Keratinocyte (primary cell): ENCODE data around the gene CYFIP1. TPM values are rescaled to one million over a fixed set of nuclear protein-coding genes. Genes with fewer than 3 reads are reported as not detected.

Source experiments
- DNase-seq: peaks from one replicate; pipeline ENCODE4 v3.0.0-alpha.2; 2011; ENCODE audit warnings: low read depth, missing footprints, low spot score
- FAIRE-seq: peaks from 2 replicates; lab custom pipeline; 2011; peaks lifted over from hg19 to GRCh38; lab: Jason Lieb, UNC
- H2AFZ ChIP-seq: 2 replicates; pipeline ENCODE4 v1.6.0; 2012; ENCODE audit warnings: low read length, control low read depth, inconsistent platforms; ENCODE audit not compliant: control insufficient read depth
- H3K27ac ChIP-seq: 2 replicates; pipeline ENCODE4 v1.5.1; 2011; ENCODE audit warnings: low read length; ENCODE audit not compliant: control insufficient read depth, insufficient read depth
- H3K27me3 ChIP-seq: 3 replicates; pipeline ENCODE4 v1.6.0; 2011; ENCODE audit warnings: low read length; ENCODE audit not compliant: control insufficient read depth, insufficient read depth; ENCODE audit errors: extremely low read depth
- H3K36me3 ChIP-seq, 2 experiments: 2 replicates in 1 of 2; 3 replicates in 1 of 2; pipeline ENCODE4 v1.5.1; 2011; ENCODE audit warnings: low read length in 2 of 2, mild to moderate bottlenecking in 1 of 2; ENCODE audit not compliant: control insufficient read depth in 2 of 2, insufficient read depth in 2 of 2; ENCODE audit errors: extremely low read depth in 1 of 2
- H3K4me1 ChIP-seq: 3 replicates; pipeline ENCODE4 v1.5.1; 2011; ENCODE audit warnings: low read length; ENCODE audit not compliant: control insufficient read depth, insufficient read depth; ENCODE audit errors: extremely low read depth
- H3K4me2 ChIP-seq: 3 replicates; pipeline ENCODE4 v1.6.0; 2011; ENCODE audit warnings: low read depth, low read length; ENCODE audit not compliant: control insufficient read depth, insufficient read depth; ENCODE audit errors: extremely low read depth
- H3K4me3 ChIP-seq, 3 experiments: fragments of 200-600 bp in 1 of 3; sonication (generic) in 1 of 3; 2 replicates in 2 of 3; 3 replicates in 1 of 3; pipeline ENCODE4 v1.5.1; 2011 to 2016; ENCODE audit warnings: low read length in 3 of 3, mild to moderate bottlenecking in 3 of 3, control low read depth in 2 of 3, inconsistent platforms in 1 of 3, low read depth in 1 of 3, mixed read lengths in 1 of 3, mixed run types in 1 of 3, moderate library complexity in 1 of 3; ENCODE audit not compliant: control insufficient read depth in 2 of 3, insufficient read depth in 2 of 3; ENCODE audit errors: extremely low read depth in 1 of 3
- H3K79me2 ChIP-seq: 2 replicates; pipeline ENCODE4 v1.6.0; 2012; ENCODE audit warnings: low read length; ENCODE audit not compliant: control insufficient read depth, insufficient read depth
- H3K9ac ChIP-seq: 3 replicates; pipeline ENCODE4 v1.6.0; 2011; ENCODE audit warnings: low read length; ENCODE audit not compliant: control insufficient read depth, insufficient read depth; ENCODE audit errors: extremely low read depth
- H3K9me1 ChIP-seq: 3 replicates; pipeline ENCODE4 v1.6.0; 2011; ENCODE audit warnings: low read length; ENCODE audit not compliant: control insufficient read depth, insufficient read depth; ENCODE audit errors: extremely low read depth
- H3K9me3 ChIP-seq: 2 replicates; pipeline ENCODE4 v1.5.1; 2012; ENCODE audit warnings: low read depth, low read length; ENCODE audit not compliant: control insufficient read depth
- H4K20me1 ChIP-seq: 3 replicates; pipeline ENCODE4 v1.6.0; 2011; ENCODE audit warnings: low read length; ENCODE audit not compliant: control insufficient read depth, insufficient read depth; ENCODE audit errors: extremely low read depth
- CTCF ChIP-seq, 3 experiments: IDR thresholded peaks in 1 of 3; conservative IDR thresholded peaks in 1 of 3; optimal IDR thresholded peaks in 1 of 3; 2 replicates in 2 of 3; 3 replicates in 1 of 3; pipeline versions ENCODE3 to v1.5.1; 2011; ENCODE audit warnings: low read length in 3 of 3, mild to moderate bottlenecking in 3 of 3, moderate library complexity in 2 of 3, control low read depth in 1 of 3, inconsistent platforms in 1 of 3; ENCODE audit not compliant: insufficient read depth in 2 of 3; ENCODE audit errors: extremely low read depth in 1 of 3
- EZH2 ChIP-seq: IDR thresholded peaks from one replicate; pipeline ENCODE4 v1.6.1; 2012; ENCODE audit warnings: inconsistent platforms, mild to moderate bottlenecking, low read length, moderate library complexity
- dilution Hi-C: fragments of 300-500 bp; cut with MboI; formaldehyde crosslinking; loops from one replicate; pipeline ENCODE4 v1.7.0; 2020; ENCODE audit warnings: low sequenced_read_pairs; ENCODE audit not compliant: extremely low pct_ligation_motif_present
- polyA plus RNA-seq, 5 experiments: library from polyadenylated mRNA; depleted of rRNA in 3 of 5; stranded (reverse) in 3 of 5; stranded (forward) in 1 of 5; unstranded in 1 of 5; fragments of >200 nt; gene quantifications; 1 replicate in 1 of 5; 2 replicates in 3 of 5; 3 replicates in 1 of 5; pipeline versions ENCODE4 v1.2.1 to v1.2.3, GENCODE V29; 2011 to 2012; ENCODE audit warnings: missing spikeins in 2 of 5, low read depth in 1 of 5, low replicate concordance in 1 of 5

CYFIP1 gene
- polyA plus RNA-seq, 1 donor (not counting 4 experiments of a cell fraction or from before 2014, with no cell fraction given) = 72.3 TPM

GRCh38 chr15:22949074-22949547 lies 31.1 kb downstream of the CYFIP1 start:
- TF ChIP-seq CTCF (optimal IDR thresholded peaks at IDR 0.05 in 1 of 3, IDR thresholded peaks at IDR 0.05 in 1 of 3, conservative IDR thresholded peaks at IDR 0.05 in 1 of 3; ENCODE audit: extremely low read depth in 1 of 3, insufficient read depth in 2 of 3, low read length in 3 of 3) (no peak), EZH2 (no peak)
- Histone ChIP-seq H4K20me1 (peaks cover 7% of the 10 kb centered on the region), H3K27ac (no peak overlapping the region), H3K9me3 (no peaks in the 10 kb centered on the region), H3K4me2 (no peak overlapping the region), H3K9me1 (no peaks in the 10 kb centered on the region), H3K9ac (no peak overlapping the region), H3K27me3 (no peaks in the 10 kb centered on the region), H3K79me2 (peaks cover 70% of the 10 kb centered on the region), H3K4me1 (peaks cover 11% of the 10 kb centered on the region), H3K4me3 (no peak overlapping the region), H2AFZ (no peak overlapping the region), H3K36me3 (peaks cover 1 to 3% of the 10 kb centered on the region in 2 experiments)
- FAIRE-seq (no peak), DNase-seq (no peak)
- dilution Hi-C loops = no loop called here

DNA sequence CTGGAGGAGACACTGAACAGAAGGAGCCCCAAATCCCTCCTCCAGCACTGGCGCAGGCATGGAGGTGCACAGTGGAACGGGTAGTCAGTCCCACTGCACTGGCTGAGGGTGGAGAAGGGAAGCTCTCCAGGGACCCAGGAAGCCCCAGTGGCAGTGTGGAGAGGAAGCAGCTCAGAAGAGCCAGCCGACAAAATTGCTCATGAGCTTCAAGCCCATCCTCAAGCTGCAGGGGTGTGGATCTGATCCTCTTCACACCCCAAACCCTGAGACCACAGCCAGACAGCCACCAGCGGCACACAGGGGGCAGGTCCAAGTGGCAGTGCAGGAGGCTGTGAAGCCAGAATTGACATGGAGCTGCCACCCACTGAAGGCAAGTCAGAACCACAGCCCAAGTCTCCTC lies 32.1 kb downstream of the CYFIP1 start:
- peaks cover 61% of the 10 kb centered on the region for H3K79me2 ChIP-seq
- peaks cover 3 to 4% of the 10 kb centered on the region in 2 experiments for H3K36me3 ChIP-seq
- no peak overlapping the region for H3K27ac ChIP-seq
- FAIRE-seq (no peak), DNase-seq (no peak)
- H3K27me3 ChIP-seq = no peaks in the 10 kb centered on the region
- no peak for TF ChIP-seq CTCF (optimal IDR thresholded peaks at IDR 0.05 in 1 of 3, IDR thresholded peaks at IDR 0.05 in 1 of 3, conservative IDR thresholded peaks at IDR 0.05 in 1 of 3; ENCODE audit: extremely low read depth in 1 of 3, insufficient read depth in 2 of 3, low read length in 3 of 3)
- TF ChIP-seq EZH2 = no peak
- dilution Hi-C loops = no loop called here
- H2AFZ ChIP-seq = no peak overlapping the region
- H3K9ac ChIP-seq = no peak overlapping the region
- peaks cover 7% of the 10 kb centered on the region for H4K20me1 ChIP-seq
- H3K4me3 ChIP-seq = no peak overlapping the region
- H3K4me1 ChIP-seq = peaks cover 11% of the 10 kb centered on the region
- no peaks in the 10 kb centered on the region for H3K9me3 ChIP-seq
- H3K4me2 ChIP-seq = no peak overlapping the region
- no peaks in the 10 kb centered on the region for H3K9me1 ChIP-seq
